Breast epithelium (tissue), 4 donors: Measurements from ENCODE around the gene DIP2B. TPM values are rescaled to one million over a fixed set of nuclear protein-coding genes. Genes with fewer than 3 reads are reported as not detected.

Source experiments
- DNase-seq, 2 donors: peaks; one replicate each; pipeline ENCODE4 v3.0.0-alpha.2; 2019; ENCODE audit warnings: low spot score in 2 of 2
- H3K27ac ChIP-seq, 2 donors: fragments of 200-600 bp; sonication (generic) in 1 of 2; one replicate each; pipeline ENCODE4 v1.5.1; 2016 to 2019; ENCODE audit warnings: mild to moderate bottlenecking in 1 of 2
- H3K27me3 ChIP-seq, 2 donors: fragments of 200-600 bp; sonication (generic) in 1 of 2; one replicate each; pipeline versions ENCODE4 v1.5.1 to v1.6.0; 2017 to 2019; ENCODE audit warnings: control low read depth in 1 of 2, mild to moderate bottlenecking in 1 of 2
- H3K36me3 ChIP-seq: fragments of 200-600 bp; one replicate; pipeline ENCODE4 v1.5.1; 2019
- H3K4me1 ChIP-seq, 2 donors: fragments of 200-600 bp; sonication (generic); one replicate each; pipeline ENCODE4 v1.5.1; 2016 to 2019; ENCODE audit warnings: control low read depth in 1 of 2
- H3K4me3 ChIP-seq, 3 donors: fragments of 200-600 bp; sonication (generic); 1 replicate in 2 of 3; 2 replicates in 1 of 3; pipeline ENCODE4 v1.5.1; 2016 to 2019; ENCODE audit warnings: mild to moderate bottlenecking in 3 of 3, moderate library complexity in 2 of 3
- H3K9me3 ChIP-seq, 2 donors: fragments of 200-600 bp; sonication (generic) in 1 of 2; one replicate each; pipeline ENCODE4 v1.5.1; 2016 to 2019; ENCODE audit warnings: control low read depth in 1 of 2
- CTCF ChIP-seq, 3 donors: fragments of 450-650 bp; IDR thresholded peaks; one replicate each; pipeline ENCODE4 v1.5.1; 2016 to 2017; ENCODE audit warnings: antibody characterized with exemption in 3 of 3, mild to moderate bottlenecking in 3 of 3, moderate library complexity in 3 of 3
- POLR2A ChIP-seq: fragments of 450-650 bp; IDR thresholded peaks from one replicate; pipeline ENCODE4 v1.6.1; 2016; ENCODE audit warnings: antibody characterized with exemption, mild to moderate bottlenecking, moderate library complexity
- POLR2AphosphoS5 ChIP-seq, 3 donors: sonication (generic); formaldehyde crosslinking; IDR thresholded peaks; one replicate each; pipeline ENCODE4 v1.6.1; 2017; ENCODE audit warnings: antibody characterized with exemption in 3 of 3
- intact Hi-C: fragments of 100-400 bp; cut with DNase I; formaldehyde crosslinking; loops from one replicate; pipeline ENCODE4 v1.15.1; 2023; ENCODE audit warnings: low total_unique reads
- total RNA-seq, 3 donors: library from RNA; depleted of rRNA; stranded (reverse); fragments of >200 nt; gene quantifications; one replicate each; pipeline ENCODE4 v1.1.0, GENCODE V29; 2016

Gene DIP2B
- total RNA-seq, 3 donors from 2014 or later = 26.6 to 44.8 (median 33.4) TPM

GRCh38 chr12:50685641-50686040, 180.9 kb downstream of the DIP2B start:
- Histone ChIP-seq H3K27ac (no peak overlapping the region), H3K4me3 (no peak overlapping the region), H3K27me3 (no peaks in the 10 kb centered on the region), H3K4me1 (no peaks in the 10 kb centered on the region), H3K9me3 (no peaks in the 10 kb centered on the region), H3K36me3 (no peaks in the 10 kb centered on the region)
- DNase-seq = no peak
- intact Hi-C loops = no loop called here
- TF ChIP-seq CTCF (IDR thresholded peaks at IDR 0.05) = no peak
- TF ChIP-seq POLR2AphosphoS5 (IDR thresholded peaks at IDR 0.05) = no peak
- TF ChIP-seq POLR2A = no peak

GRCh38 chr12:50686406-50686805, 181.6 kb downstream of the DIP2B start:
- no peaks in the 10 kb centered on the region for H3K27me3 ChIP-seq
- H3K36me3 ChIP-seq = no peaks in the 10 kb centered on the region
- H3K4me1 ChIP-seq = no peaks in the 10 kb centered on the region
- DNase-seq = no peak
- TF ChIP-seq POLR2A = no peak
- no peak for TF ChIP-seq POLR2AphosphoS5 (IDR thresholded peaks at IDR 0.05)
- TF ChIP-seq CTCF (IDR thresholded peaks at IDR 0.05) = no peak
- H3K27ac ChIP-seq = no peak overlapping the region
- intact Hi-C loops = no loop called here
- no peaks in the 10 kb centered on the region for H3K9me3 ChIP-seq
- H3K4me3 ChIP-seq = no peak overlapping the region

GRCh38 chr12:50686976-50687375, 182.2 kb downstream of the DIP2B start:
- Histone ChIP-seq H3K27ac (no peak overlapping the region), H3K27me3 (no peaks in the 10 kb centered on the region), H3K4me3 (no peak overlapping the region), H3K9me3 (no peaks in the 10 kb centered on the region), H3K36me3 (no peaks in the 10 kb centered on the region), H3K4me1 (no peaks in the 10 kb centered on the region)
- TF ChIP-seq CTCF (IDR thresholded peaks at IDR 0.05) (no peak), POLR2A (no peak), POLR2AphosphoS5 (IDR thresholded peaks at IDR 0.05) (no peak)
- intact Hi-C loops = no loop called here
- DNase-seq = no peak

GRCh38 chr12:50689437-50689836, 184.7 kb downstream of the DIP2B start:
- TF ChIP-seq POLR2AphosphoS5 (IDR thresholded peaks at IDR 0.05) = no peak
- TF ChIP-seq POLR2A = no peak
- TF ChIP-seq CTCF (IDR thresholded peaks at IDR 0.05) = no peak
- no peaks in the 10 kb centered on the region for H3K36me3 ChIP-seq
- intact Hi-C loops = no loop called here

GRCh38 chr12:50690925-50691324, 186.1 kb downstream of the DIP2B start:
- DNase-seq = peak in 1 of 2 donors; percentile 28
- peak overlapping the region in 1 of 2 donors; percentile 9 for H3K27ac ChIP-seq
- H3K36me3 ChIP-seq = no peaks in the 10 kb centered on the region
- H3K9me3 ChIP-seq = no peaks in the 10 kb centered on the region
- intact Hi-C loops = no loop called here
- no peak for TF ChIP-seq POLR2A
- TF ChIP-seq CTCF (IDR thresholded peaks at IDR 0.05) = no peak
- no peak for TF ChIP-seq POLR2AphosphoS5 (IDR thresholded peaks at IDR 0.05)
- no peaks in the 10 kb centered on the region for H3K27me3 ChIP-seq
- H3K4me3 ChIP-seq = no peak overlapping the region
- no peaks in the 10 kb centered on the region for H3K4me1 ChIP-seq

More at GRCh38 chr12:50689437-50689836, 184.7 kb downstream of the DIP2B start:
- Histone ChIP-seq H3K4me3 (no peak overlapping the region), H3K27ac (no peak overlapping the region), H3K4me1 (no peaks in the 10 kb centered on the region), H3K27me3 (no peaks in the 10 kb centered on the region), H3K9me3 (no peaks in the 10 kb centered on the region)
- no peak for DNase-seq
